ENCODE measurements around the gene GTF2F2.

GTF2F2 gene

DNA sequence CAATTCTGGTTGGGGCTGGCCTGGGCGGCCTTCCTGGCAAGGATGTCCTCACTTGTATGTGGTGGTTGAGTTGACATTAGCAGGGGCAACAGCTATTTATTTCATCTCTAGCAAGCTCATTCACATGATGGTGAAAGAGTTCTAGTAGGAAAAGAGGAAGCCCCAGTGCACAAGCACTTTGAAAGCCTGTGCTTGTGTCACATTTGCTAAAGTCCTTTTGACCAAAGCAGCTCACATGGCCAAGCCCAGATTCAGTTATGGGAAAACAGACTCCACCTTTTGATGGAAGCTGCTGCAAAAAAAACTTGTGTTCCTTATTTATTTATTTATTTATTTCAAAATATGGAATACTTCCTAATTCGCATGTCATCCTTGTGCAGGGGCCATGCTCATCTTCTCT is 17.2 kb downstream of the GTF2F2 start:
- peaks cover 44% of the 10 kb centered on the region for H3K36me3 ChIP-seq (ENCODE audit: insufficient read depth, low read length)
- no peaks in the 10 kb centered on the region for H3K27me3 ChIP-seq (ENCODE audit: insufficient read depth, low read length)
- H3K4me1 ChIP-seq (ENCODE audit: insufficient read depth, low read length, severe bottlenecking) = peaks cover 6% of the 10 kb centered on the region
- H3K79me2 ChIP-seq (ENCODE audit: insufficient read depth, low read length) = peaks cover 48% of the 10 kb centered on the region
- no peaks in the 10 kb centered on the region for H3K9me2 ChIP-seq (ENCODE audit: low read depth, low read length)
- peaks cover 5% of the 10 kb centered on the region for H3K9me3 ChIP-seq (ENCODE audit: low read length)
- no peaks in the 10 kb centered on the region for H4K20me1 ChIP-seq (ENCODE audit: insufficient read depth, low read length)
- no peak overlapping the region for H3K9ac ChIP-seq (ENCODE audit: low read length)
- no peak overlapping the region for H3K4me2 ChIP-seq (ENCODE audit: low read length)
- no peak overlapping the region for H3K4me3 ChIP-seq (ENCODE audit: low read depth, low read length, poor library complexity, severe bottlenecking)
- no peak overlapping the region for H2AFZ ChIP-seq (ENCODE audit: low read length)
- H3F3A ChIP-seq (ENCODE audit: insufficient read depth, low read length) = no peaks in the 10 kb centered on the region; the same call in 1 of the 2 replicates
- no peak overlapping the region for H3K27ac ChIP-seq (ENCODE audit: low read depth, low read length, poor library complexity, severe bottlenecking)
- TF ChIP-seq, protein P1, sequence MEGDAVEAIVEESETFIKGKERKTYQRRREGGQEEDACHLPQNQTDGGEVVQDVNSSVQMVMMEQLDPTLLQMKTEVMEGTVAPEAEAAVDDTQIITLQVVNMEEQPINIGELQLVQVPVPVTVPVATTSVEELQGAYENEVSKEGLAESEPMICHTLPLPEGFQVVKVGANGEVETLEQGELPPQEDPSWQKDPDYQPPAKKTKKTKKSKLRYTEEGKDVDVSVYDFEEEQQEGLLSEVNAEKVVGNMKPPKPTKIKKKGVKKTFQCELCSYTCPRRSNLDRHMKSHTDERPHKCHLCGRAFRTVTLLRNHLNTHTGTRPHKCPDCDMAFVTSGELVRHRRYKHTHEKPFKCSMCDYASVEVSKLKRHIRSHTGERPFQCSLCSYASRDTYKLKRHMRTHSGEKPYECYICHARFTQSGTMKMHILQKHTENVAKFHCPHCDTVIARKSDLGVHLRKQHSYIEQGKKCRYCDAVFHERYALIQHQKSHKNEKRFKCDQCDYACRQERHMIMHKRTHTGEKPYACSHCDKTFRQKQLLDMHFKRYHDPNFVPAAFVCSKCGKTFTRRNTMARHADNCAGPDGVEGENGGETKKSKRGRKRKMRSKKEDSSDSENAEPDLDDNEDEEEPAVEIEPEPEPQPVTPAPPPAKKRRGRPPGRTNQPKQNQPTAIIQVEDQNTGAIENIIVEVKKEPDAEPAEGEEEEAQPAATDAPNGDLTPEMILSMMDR (IDR thresholded peaks at IDR 0.05; ENCODE audit: low read length) = no peak
- TF ChIP-seq EZH2 (IDR thresholded peaks at IDR 0.05; ENCODE audit: borderline replicate concordance, low read length) = no peak

DNA sequence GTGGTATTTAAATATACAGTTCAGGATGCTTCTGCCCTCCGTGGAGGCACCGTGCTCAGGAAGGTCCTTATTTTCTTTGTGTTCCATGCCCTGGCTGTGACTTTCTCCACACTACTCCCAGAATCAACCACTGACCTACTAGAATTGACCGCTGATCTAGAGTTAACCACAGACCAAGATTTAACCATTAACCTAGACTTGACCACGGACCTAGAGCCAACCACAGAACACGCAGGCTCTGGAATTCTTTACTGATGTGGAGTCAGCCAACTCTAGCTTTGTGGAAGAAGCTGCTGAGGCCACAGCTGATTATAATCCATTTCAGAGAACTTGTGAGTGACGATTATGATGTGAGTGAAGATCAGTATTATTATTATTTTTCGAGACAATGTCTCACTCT is 18.0 kb downstream of the GTF2F2 start:
- no peak overlapping the region for H3K9ac ChIP-seq (ENCODE audit: low read length)
- no peak overlapping the region for H3K4me2 ChIP-seq (ENCODE audit: low read length)
- H2AFZ ChIP-seq (ENCODE audit: low read length) = no peak overlapping the region
- no peaks in the 10 kb centered on the region for H3K4me1 ChIP-seq (ENCODE audit: insufficient read depth, low read length, severe bottlenecking)
- H3K9me3 ChIP-seq (ENCODE audit: low read length) = peaks cover 5% of the 10 kb centered on the region; the same call in 1 of the 2 replicates
- no peaks in the 10 kb centered on the region for H3K27me3 ChIP-seq (ENCODE audit: insufficient read depth, low read length)
- TF ChIP-seq EZH2 (IDR thresholded peaks at IDR 0.05; ENCODE audit: borderline replicate concordance, low read length) = no peak
- TF ChIP-seq, protein P1 (IDR thresholded peaks at IDR 0.05; ENCODE audit: low read length) = no peak
- H3F3A ChIP-seq (ENCODE audit: insufficient read depth, low read length) = no peaks in the 10 kb centered on the region; the same call in 1 of the 2 replicates
- H4K20me1 ChIP-seq (ENCODE audit: insufficient read depth, low read length) = no peaks in the 10 kb centered on the region
- H3K36me3 ChIP-seq (ENCODE audit: insufficient read depth, low read length) = peaks cover 48% of the 10 kb centered on the region
- peaks cover 47% of the 10 kb centered on the region for H3K79me2 ChIP-seq (ENCODE audit: insufficient read depth, low read length)
- no peak overlapping the region for H3K27ac ChIP-seq (ENCODE audit: low read depth, low read length, poor library complexity, severe bottlenecking)
- H3K9me2 ChIP-seq (ENCODE audit: low read depth, low read length) = no peaks in the 10 kb centered on the region
- H3K4me3 ChIP-seq (ENCODE audit: low read depth, low read length, poor library complexity, severe bottlenecking) = no peak overlapping the region

DNA sequence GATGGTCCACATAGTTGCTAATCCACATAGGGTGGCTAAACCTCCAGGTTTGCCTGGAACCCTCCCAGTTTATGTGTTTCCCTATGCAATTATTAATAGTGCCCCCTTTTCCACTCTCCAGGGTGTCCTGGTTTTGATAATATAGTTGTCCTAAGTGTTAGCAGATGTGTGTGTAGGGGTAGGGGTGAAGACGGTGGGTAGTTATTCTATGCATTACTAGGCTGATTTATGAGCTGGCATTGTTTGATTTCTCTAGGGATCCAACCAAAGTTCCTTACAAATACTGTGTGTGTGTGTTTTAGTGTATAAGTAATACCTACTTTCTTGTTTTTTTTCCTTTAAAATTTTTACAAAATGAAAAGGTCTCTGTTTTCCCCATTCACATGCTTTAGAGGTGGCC is 21.1 kb downstream of the GTF2F2 start:
- no peak overlapping the region for H3K9ac ChIP-seq (ENCODE audit: low read length)
- no peak overlapping the region for H2AFZ ChIP-seq (ENCODE audit: low read length)
- peaks cover 43% of the 10 kb centered on the region for H3K36me3 ChIP-seq (ENCODE audit: insufficient read depth, low read length)
- H3K4me1 ChIP-seq (ENCODE audit: insufficient read depth, low read length, severe bottlenecking) = no peaks in the 10 kb centered on the region
- no peak overlapping the region for H3K4me2 ChIP-seq (ENCODE audit: low read length)
- H3K4me3 ChIP-seq (ENCODE audit: low read depth, low read length, poor library complexity, severe bottlenecking) = no peak overlapping the region
- peaks cover 29% of the 10 kb centered on the region for H3K79me2 ChIP-seq (ENCODE audit: insufficient read depth, low read length)
- H3F3A ChIP-seq (ENCODE audit: insufficient read depth, low read length) = no peaks in the 10 kb centered on the region
- H3K27me3 ChIP-seq (ENCODE audit: insufficient read depth, low read length) = no peaks in the 10 kb centered on the region
- H3K9me3 ChIP-seq (ENCODE audit: low read length) = no peaks in the 10 kb centered on the region
- H4K20me1 ChIP-seq (ENCODE audit: insufficient read depth, low read length) = no peaks in the 10 kb centered on the region
- TF ChIP-seq EZH2 (IDR thresholded peaks at IDR 0.05; ENCODE audit: borderline replicate concordance, low read length) = no peak
- TF ChIP-seq, protein P1 (IDR thresholded peaks at IDR 0.05; ENCODE audit: low read length) = no peak
- H3K9me2 ChIP-seq (ENCODE audit: low read depth, low read length) = no peaks in the 10 kb centered on the region
- no peak overlapping the region for H3K27ac ChIP-seq (ENCODE audit: low read depth, low read length, poor library complexity, severe bottlenecking)

Measured in OCI-LY1 (cell line).